ENCODE measurements around the gene PRR23A. TPM values are rescaled to one million over a fixed set of nuclear protein-coding genes. Genes with fewer than 3 reads are reported as not detected.

PRR23A gene
- total RNA-seq, 1 donor from 2014 or later, result not detected

- Histone ChIP-seq H3K9me3 (ENCODE audit: control insufficient read depth in 3 of 3, low read length in 3 of 3) (no peaks in the 10 kb centered on the region), H3K4me1 (ENCODE audit: control insufficient read depth in 3 of 3, insufficient read depth in 3 of 3, low read length in 3 of 3) (no peaks in the 10 kb centered on the region), H3K4me3 (ENCODE audit: low read length in 3 of 3) (no peak overlapping the region), H3K27ac (ENCODE audit: low read depth, low read length) (no peak overlapping the region), H3K9ac (ENCODE audit: low read depth in 1 of 3, low read length in 3 of 3) (no peak overlapping the region), H3K36me3 (ENCODE audit: control insufficient read depth in 3 of 3, insufficient read depth in 3 of 3, low read length in 3 of 3) (no peaks in the 10 kb centered on the region), H3K27me3 (ENCODE audit: control insufficient read depth in 3 of 3, insufficient read depth in 3 of 3, low read length in 3 of 3) (peaks cover 5 to 8% (median 8%) of the 10 kb centered on the region in 3 donors)
These were observed 33.1 kb downstream of the PRR23A start for GRCh38 chr3:138972941-138973340.

DNA sequence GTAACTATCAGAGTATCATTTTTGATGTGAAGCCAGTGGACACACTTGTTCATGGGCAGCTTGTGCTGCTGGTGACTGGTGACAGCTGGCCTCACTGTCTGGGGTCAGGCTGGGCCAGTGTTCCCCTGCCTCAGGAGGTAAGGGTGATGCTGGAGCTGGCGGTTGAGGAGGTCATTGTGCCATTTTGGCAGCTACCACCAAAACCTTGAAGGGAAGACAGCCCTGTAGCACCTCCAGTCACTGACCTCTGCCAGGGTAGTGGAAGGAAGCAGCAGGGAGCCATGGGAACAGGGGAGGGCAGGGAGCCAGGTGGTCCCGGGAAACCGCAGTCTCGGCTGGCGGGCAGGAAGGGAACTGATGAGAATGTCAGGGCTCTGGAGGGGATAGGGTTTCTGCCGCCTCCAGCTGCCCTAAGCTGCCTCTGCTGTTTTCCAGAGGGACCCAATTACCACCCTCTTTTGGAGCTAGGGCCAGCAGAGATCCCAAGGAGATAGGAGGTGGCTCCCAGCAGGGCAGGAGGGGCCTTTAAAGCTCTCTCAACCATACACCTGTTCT is 34.2 kb downstream of the PRR23A start:
- no peak overlapping the region for H3K27ac ChIP-seq (ENCODE audit: low read depth, low read length)
- H3K4me3 ChIP-seq (ENCODE audit: low read length in 3 of 3), result no peak overlapping the region
- H3K9ac ChIP-seq (ENCODE audit: low read depth in 1 of 3, low read length in 3 of 3), result no peak overlapping the region
- H3K27me3 ChIP-seq (ENCODE audit: control insufficient read depth in 3 of 3, insufficient read depth in 3 of 3, low read length in 3 of 3), result peaks cover 5 to 8% (median 8%) of the 10 kb centered on the region in 3 donors
- H3K36me3 ChIP-seq (ENCODE audit: control insufficient read depth in 3 of 3, insufficient read depth in 3 of 3, low read length in 3 of 3), result no peaks in the 10 kb centered on the region
- H3K9me3 ChIP-seq (ENCODE audit: control insufficient read depth in 3 of 3, low read length in 3 of 3), result no peaks in the 10 kb centered on the region
- no peaks in the 10 kb centered on the region for H3K4me1 ChIP-seq (ENCODE audit: control insufficient read depth in 3 of 3, insufficient read depth in 3 of 3, low read length in 3 of 3)

GRCh38 chr3:138964923-138965322 is 41.1 kb downstream of the PRR23A start:
- Histone ChIP-seq H3K4me1 (ENCODE audit: control insufficient read depth in 3 of 3, insufficient read depth in 3 of 3, low read length in 3 of 3) (no peaks in the 10 kb centered on the region), H3K4me3 (ENCODE audit: low read length in 3 of 3) (no peak overlapping the region), H3K27me3 (ENCODE audit: control insufficient read depth in 3 of 3, insufficient read depth in 3 of 3, low read length in 3 of 3) (peaks cover 23 to 29% (median 26%) of the 10 kb centered on the region in 3 donors), H3K9me3 (ENCODE audit: control insufficient read depth in 3 of 3, low read length in 3 of 3) (peaks cover 0 to 4% (median 3%) of the 10 kb centered on the region in 3 donors), H3K36me3 (ENCODE audit: control insufficient read depth in 3 of 3, insufficient read depth in 3 of 3, low read length in 3 of 3) (no peaks in the 10 kb centered on the region), H3K9ac (ENCODE audit: low read depth in 1 of 3, low read length in 3 of 3) (no peak overlapping the region), H3K27ac (ENCODE audit: low read depth, low read length) (no peak overlapping the region)

GRCh38 chr3:138964264-138964663 is 41.8 kb downstream of the PRR23A start:
- Histone ChIP-seq H3K4me3 (ENCODE audit: low read length in 3 of 3) (no peak overlapping the region), H3K36me3 (ENCODE audit: control insufficient read depth in 3 of 3, insufficient read depth in 3 of 3, low read length in 3 of 3) (no peaks in the 10 kb centered on the region), H3K9me3 (ENCODE audit: control insufficient read depth in 3 of 3, low read length in 3 of 3) (peaks cover 0 to 4% (median 3%) of the 10 kb centered on the region in 3 donors), H3K9ac (ENCODE audit: low read depth in 1 of 3, low read length in 3 of 3) (no peak overlapping the region), H3K4me1 (ENCODE audit: control insufficient read depth in 3 of 3, insufficient read depth in 3 of 3, low read length in 3 of 3) (no peaks in the 10 kb centered on the region), H3K27me3 (ENCODE audit: control insufficient read depth in 3 of 3, insufficient read depth in 3 of 3, low read length in 3 of 3) (peaks cover 23 to 33% (median 29%) of the 10 kb centered on the region in 3 donors), H3K27ac (ENCODE audit: low read depth, low read length) (no peak overlapping the region)

DNA sequence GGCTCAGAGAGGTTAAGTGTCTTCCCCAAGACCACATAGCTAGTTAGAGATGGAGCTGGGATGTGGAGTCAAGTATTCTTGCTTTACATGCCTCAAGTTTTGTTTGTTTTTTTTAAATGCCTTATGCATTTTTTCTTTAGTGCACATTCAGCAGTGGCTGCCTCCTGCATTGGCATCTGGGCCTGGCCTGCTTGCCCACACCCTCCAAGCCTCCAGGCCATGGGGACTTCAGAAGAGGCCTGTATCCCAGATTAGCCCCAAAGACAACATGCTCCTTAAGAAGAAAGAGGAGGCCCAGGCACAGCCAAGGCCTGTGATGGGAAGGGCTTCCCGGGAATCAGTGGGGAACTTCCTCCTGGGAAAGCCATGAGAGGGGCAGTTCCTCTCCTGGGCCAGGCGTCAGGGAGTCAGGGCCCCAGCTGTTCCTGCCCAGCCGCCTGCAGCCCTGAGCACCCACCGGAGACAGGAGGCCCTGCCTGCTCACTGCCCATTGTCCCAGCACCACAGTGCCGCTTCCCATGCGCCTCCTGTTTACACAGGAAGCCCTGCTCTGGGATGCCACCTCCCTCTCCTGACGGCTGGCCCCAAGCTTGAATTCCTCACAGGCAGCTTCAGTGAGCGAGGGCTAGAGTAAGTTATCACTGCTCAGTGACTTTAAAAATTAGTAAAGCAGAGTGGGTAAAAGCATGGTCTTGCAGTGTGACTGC is 43.1 kb downstream of the PRR23A start:
- no peak overlapping the region for H3K27ac ChIP-seq (ENCODE audit: low read depth, low read length)

DNA sequence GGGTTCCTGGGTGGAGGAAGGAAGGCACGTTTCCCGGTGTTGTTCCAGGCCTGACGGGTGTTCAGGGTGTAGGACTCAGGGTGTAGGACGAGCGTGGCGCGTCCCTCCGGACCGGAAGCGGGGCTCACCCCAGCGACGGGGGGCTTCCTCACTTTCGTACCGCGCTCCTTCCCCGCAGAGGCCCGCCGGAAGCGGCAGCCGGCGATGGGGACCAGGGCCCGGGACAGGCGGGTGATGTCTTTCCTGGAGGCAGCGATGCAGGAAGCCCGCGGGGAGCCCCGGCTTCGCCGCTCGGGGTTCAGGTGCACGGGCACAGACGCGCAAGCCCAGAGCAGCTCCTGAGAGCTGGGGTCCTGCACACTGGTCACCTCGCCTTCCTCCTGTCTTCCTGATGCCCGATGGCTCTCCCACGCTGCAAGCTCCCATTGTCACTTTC is 45.6 kb downstream of the PRR23A start:
- Histone ChIP-seq H3K27ac (ENCODE audit: low read depth, low read length) (no peak overlapping the region), H3K27me3 (ENCODE audit: control insufficient read depth in 3 of 3, insufficient read depth in 3 of 3, low read length in 3 of 3) (peaks cover 26 to 45% (median 39%) of the 10 kb centered on the region in 3 donors), H3K9ac (ENCODE audit: low read depth in 1 of 3, low read length in 3 of 3) (no peak overlapping the region), H3K9me3 (ENCODE audit: control insufficient read depth in 3 of 3, low read length in 3 of 3) (peaks cover 0 to 4% (median 3%) of the 10 kb centered on the region in 3 donors), H3K36me3 (ENCODE audit: control insufficient read depth in 3 of 3, insufficient read depth in 3 of 3, low read length in 3 of 3) (no peaks in the 10 kb centered on the region), H3K4me3 (ENCODE audit: low read length in 3 of 3) (no peak overlapping the region), H3K4me1 (ENCODE audit: control insufficient read depth in 3 of 3, insufficient read depth in 3 of 3, low read length in 3 of 3) (no peaks in the 10 kb centered on the region)

More for the DNA sequence above, 43.1 kb downstream of the PRR23A start:
- no peaks in the 10 kb centered on the region for H3K4me1 ChIP-seq (ENCODE audit: control insufficient read depth in 3 of 3, insufficient read depth in 3 of 3, low read length in 3 of 3)
- peaks cover 23 to 34% (median 32%) of the 10 kb centered on the region in 3 donors for H3K27me3 ChIP-seq (ENCODE audit: control insufficient read depth in 3 of 3, insufficient read depth in 3 of 3, low read length in 3 of 3)
- H3K4me3 ChIP-seq (ENCODE audit: low read length in 3 of 3), result no peak overlapping the region
- H3K9ac ChIP-seq (ENCODE audit: low read depth in 1 of 3, low read length in 3 of 3), result no peak overlapping the region
- peaks cover 0 to 4% (median 3%) of the 10 kb centered on the region in 3 donors for H3K9me3 ChIP-seq (ENCODE audit: control insufficient read depth in 3 of 3, low read length in 3 of 3)
- no peaks in the 10 kb centered on the region for H3K36me3 ChIP-seq (ENCODE audit: control insufficient read depth in 3 of 3, insufficient read depth in 3 of 3, low read length in 3 of 3)

Other genes with a start within 250 kb of the PRR23A start
- gene PIK3CB, start 171.3 kb downstream of the PRR23A start, total RNA-seq, result 16.2 TPM
- gene FOXL2, start 59.1 kb downstream of the PRR23A start, total RNA-seq, result not detected
- gene FOXL2NB, start 59.1 kb downstream of the PRR23A start, total RNA-seq, result not detected
- gene PRR23B, start 14.7 kb upstream of the PRR23A start, total RNA-seq, result not detected
- not detected for gene PRR23C, start 38.6 kb upstream of the PRR23A start, total RNA-seq